Superior temporal gyrus (tissue), 1 donor: Measurements from ENCODE around the gene CARMIL3.

Source experiments
- DNase-seq: peaks from one replicate; pipeline ENCODE4 v3.0.0-alpha.2; 2016; ENCODE audit errors: extremely low spot score

CARMIL3 gene

DNA sequence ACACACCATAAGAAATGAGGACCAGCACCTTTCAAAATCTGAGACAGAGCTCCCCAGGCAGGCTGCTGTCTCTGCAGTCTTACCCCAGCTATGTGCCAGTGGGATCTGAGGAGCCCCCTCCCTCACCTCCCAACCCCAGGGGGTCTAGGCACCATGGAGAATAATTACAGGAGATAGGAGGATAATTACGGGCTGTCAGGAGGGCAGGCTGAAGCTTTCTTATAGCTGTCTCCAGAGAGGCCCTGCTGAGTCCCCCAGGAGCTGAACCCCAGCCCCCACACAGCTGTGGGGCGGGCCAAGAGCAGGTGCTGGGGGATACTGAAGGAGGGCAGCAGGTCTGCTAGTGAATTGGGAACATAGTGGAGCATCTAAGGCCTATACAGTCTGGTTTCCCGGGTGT is 26.3 kb downstream of the CARMIL3 start:
- DNase-seq = no peak

DNA sequence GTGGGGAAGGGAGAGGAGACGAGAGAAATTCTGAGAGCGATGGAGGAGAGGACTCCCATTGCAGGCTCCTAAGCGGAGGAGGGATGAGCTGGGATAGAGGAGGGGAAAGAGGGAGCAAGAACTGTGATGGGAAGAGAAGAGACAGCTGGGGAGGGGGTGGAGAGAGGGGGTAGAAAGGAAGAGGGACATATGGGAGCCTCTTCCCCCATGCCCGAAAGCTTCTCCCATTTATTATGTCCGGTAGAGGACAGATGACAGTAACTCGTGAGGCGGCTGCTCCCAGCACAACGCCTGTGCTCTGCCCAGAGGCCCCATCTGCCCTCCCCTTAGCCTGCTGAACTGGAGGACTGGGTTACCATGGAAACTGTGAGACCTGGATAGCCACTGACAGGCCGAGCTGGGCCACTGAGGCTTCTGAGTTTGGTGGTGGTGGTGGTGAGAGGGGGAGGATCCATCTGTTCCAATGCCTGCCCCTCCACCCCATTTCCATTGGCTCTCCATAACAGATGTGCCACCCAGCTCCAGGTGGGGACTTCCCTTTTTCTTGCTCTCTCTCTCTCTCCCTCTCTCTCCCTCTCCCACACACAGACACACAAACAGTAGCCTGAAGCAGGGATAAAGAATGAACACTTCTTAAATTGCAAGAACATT is 27.8 kb downstream of the CARMIL3 start:
- peak; percentile 48 for DNase-seq

DNA sequence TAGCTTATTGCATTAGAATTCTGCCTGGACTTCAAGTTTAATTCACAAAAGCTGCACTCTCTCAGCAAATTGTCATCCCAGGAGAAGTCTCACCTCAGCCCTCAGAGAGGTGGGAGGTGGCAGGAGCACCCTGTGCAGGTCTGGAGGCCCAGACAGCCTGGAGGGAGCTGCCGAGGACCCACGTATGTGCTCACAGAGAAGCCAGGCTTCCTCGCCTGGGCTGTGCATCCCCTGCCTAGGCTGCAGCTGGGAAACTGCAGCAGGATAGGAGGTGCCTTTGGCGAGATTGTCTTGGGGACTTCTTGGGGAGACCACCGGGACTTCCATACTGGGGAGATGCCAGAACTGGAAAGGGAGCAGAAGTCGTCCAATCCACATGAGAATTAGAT is 28.3 kb downstream of the CARMIL3 start:
- DNase-seq = no peak

DNA sequence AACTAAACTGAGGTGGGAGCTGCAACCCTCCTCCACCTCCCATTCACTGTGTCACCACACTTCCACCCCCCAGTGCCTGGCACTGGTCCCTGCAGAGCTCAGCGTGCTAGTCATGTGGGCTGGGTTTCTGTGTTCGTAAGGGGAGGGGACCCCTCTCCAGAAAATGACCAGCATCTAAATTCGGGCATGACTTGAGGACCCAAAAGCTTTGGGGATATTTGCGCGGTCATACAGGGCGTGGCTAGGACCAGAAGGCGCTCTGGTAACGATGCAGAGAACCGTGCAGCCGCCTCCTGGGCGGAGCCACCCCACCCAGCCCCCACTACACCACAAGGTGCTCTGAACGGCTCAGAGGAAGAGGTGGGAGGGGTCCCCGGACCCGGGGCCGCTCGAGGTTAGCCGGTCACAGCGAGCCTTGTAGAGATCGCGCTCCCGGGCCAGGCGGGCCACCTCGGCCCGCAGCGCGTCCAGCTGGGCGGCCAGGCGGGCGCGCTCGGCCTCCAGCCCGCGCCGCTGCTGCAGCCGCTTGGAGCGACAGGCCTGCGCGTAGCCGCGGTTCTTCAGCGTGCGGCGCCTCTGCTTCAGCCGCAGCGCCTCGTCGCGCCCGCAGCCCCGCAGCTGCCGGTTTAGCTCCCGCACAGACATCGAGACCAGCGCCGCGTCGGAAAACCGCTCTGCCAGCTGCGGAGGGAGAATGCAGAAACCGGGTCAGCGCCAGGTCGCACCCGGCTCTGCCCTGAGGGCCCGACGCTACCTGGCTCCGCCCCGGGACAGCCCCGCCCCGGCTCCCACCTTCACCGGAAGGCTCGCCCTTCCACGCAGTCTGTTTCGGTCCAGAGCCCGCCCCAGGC is 29.3 kb downstream of the CARMIL3 start:
- DNase-seq = peak; percentile 64

DNA sequence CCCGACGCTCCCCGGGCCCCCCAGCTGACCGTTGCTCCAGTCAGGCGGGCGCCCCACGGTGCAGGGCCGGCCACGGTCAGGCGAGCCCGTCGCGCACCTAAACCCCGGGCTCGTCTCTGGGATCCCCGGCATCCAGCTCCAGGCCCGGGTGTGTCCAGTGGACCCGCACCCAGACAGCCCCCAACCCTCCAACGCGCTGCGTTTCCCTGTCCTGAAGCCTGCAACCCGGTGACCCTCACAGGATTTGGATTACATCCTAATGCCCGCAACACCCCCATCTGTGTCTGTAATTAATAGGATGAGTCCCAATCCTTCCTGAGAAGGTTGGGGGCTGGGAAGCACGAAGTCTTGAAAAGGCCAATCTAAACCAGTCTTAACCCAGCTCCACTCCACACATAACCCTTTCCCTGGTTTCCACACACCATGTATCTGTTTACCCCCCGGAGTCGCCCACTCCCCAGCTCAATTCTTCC is 30.0 kb downstream of the CARMIL3 start:
- no peak for DNase-seq

DNA sequence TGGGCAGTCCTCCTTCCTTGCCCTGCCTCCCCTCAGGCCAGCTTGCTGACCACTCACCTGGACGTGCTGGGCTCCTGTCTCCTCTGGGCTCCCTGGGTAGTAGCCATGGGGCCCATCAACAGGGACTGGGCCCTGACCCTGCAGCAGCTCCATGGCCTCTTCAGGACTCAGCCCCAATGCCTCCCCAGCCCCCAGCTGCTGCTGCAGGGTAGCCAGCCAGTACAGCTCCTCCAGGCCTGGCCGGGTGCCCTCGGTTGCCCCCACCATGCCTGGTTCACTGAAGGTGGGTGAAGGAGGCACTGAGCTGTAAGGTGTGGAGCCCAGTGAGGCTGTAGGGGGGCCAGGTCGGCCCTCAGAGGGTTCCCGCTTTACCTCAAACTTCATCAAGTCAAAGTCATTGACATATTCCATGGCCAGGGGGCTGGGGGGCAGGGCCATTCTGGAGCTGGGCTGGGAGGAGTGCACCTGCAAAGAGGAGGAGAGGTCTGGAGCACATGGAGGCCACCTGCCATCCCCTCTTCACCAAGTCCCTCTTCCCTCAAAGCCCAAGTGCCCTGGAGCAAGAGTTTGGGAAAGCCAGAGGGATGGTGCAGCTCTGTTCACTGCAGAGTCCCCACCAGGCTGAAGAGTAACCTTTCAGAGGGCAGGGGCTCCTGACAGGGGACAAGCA is 30.7 kb downstream of the CARMIL3 start:
- no peak for DNase-seq

DNA sequence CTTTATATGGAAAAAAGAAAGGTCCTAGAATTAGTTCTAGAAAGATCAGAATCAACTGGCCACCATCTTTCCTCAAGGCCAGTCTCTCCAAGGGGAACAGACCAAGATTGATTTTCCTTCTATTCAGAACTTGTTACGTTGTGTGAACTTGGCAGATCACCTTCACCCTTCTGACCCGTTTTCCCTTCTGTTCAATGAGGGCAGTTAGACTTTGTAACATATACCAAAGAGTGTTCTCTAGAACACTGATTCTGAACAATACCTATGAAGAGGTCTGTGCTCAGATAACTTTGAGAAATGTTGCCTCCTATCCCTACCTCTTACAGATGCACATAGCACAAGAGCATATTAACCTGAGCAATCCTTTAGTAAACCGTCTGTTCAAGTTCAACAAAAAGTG is 31.7 kb downstream of the CARMIL3 start:
- no peak for DNase-seq

DNA sequence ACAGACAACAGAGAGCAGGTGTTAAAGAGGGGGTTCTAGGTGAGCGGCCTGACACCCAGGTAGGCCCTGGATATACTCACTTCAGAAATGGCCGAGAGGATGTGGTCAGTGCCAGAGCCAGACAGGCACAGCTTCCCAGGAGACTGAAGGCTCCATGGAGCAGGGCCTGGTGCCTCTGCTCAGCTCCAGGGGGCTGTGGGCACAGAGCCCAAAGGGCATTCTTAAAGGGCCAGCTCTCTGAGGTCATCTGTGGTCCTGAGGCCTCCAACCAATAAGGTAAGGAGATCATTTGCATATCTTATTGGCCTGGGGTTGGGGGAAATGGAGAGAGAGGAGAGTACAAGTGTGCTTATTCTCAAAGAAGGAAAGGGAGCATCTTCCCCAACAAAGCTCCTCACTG is 32.6 kb downstream of the CARMIL3 start:
- no peak for DNase-seq

DNA sequence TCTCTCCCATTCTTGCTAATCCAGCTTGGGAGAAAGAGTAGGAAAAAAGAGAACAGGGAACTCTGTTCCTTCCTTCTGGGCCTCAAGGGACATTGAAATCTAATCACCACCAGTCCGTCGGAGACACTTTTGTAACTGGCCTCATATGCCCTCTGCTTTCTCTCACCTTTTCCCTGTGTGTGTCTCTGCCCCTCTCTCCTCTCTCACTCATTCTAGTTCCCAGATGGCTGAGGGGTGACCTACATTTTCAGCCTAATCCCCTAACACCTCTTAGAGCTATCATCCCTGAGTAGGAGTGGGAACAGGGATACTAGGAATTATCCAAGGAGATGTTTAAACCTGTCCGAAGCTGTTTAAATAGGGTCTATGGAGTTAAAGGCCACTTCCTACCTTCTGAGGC is 33.4 kb downstream of the CARMIL3 start:
- no peak for DNase-seq

DNA sequence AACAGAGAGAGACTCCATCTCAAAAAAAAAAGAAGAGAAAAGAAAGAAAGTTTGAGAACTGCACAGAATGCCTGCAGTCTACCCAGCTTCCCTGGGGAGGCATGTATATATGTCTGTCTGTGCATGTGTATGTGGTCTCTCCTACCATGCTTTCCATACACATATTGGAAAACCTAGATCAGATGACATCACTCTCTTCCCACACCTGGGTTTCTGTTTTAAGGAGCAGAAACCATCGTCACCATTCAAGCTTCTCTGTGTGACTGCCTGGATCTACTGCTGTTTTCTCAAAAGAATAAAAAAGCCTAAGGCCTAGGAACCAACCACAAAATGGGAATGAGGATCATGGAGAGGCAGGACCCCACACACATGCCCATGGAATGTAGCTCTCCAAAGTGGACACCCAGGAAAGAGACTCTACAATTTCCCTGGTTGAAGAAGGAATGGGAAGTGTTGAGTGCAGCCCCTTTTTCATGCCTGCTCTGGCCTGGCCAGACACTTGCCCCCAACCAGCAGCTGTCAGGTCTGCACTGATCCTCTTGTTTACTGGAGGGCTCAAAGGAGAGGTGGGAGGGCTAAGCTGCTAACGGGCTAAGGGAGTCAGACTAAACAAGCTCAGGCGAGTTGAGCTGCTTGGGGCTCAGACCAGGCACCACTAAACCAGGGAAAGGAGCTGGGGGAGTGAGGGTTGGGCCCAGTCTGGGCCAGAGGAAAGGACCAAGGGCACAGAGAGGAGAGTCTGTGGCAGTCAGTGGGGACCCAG is 34.6 kb downstream of the CARMIL3 start:
- no peak for DNase-seq

DNA sequence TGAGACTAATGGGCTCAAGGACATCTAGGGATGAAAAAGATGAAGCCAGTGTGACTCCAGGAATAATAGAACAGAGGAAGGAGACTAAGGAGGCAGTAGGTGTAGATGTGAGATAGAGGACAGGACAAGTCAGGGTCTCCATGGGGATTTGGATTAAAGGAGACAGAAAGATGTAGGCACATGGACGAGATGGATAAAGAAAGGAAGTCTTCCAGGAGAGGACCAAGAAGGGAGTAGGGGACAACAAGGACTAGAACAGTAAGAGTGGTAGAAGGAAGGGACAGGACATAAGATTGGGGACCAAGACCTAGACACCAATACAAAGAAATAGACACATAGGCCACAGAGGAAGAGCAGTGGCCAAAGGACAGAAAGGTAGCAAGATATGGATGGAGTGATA is 35.2 kb downstream of the CARMIL3 start:
- DNase-seq = no peak

DNA sequence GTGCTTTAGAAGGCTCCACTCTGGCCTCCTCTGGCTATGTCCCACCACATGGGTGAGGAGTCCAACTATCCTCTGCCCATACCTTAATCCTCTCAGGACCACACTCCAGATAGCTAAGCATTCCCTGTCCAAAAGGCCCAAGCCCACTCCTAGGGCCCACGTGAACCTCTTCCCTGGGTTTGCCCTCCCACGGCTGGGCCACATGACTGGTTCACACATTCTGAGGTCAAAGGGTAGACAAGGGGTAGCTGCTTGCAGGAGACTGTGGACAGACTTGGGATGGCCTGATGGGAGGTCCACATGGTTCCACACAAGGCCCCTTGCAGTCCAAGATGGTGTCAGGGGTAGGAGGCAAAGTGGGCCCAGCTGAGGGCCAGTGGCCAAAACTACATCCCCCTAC is 36.3 kb downstream of the CARMIL3 start:
- DNase-seq = no peak

DNA sequence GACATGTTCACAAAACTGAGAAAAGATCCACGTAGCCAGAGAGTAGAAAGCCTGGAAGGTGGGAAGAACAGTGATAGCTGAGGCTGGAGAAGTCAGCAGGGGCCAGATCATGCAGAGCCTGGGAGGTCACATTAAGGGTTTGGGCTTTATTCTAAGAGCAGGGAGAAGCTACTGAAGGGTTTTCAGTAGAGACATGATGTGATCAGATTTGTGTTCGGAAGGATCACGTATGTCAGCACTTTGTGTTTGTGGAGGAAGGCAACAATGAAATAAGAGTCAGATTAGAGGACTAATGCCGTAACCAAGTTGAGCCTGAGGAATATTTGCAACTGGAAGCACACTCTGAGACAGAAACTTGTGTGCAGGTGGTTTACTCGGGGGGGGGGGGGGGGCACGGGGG is 38.1 kb downstream of the CARMIL3 start:
- no peak for DNase-seq

DNA sequence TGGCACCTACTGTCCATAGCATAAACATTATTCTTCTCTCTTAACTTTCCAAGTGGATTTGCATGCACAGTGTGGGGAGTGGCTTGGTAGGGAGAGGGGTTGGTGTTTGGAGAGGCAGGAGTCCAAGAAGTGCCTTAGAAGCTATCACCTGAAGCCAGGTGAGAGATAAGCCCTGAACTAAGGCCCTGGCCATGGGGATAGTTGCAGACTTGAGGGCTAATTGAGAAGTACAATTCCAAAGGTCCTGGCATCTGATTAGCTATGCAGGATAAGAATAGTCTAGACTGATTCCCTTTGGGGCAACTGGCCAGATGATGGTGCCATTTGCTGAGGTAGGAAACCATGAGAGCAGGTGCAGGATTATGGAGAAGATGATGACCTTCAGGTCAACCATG is 40.3 kb downstream of the CARMIL3 start:
- DNase-seq = no peak

DNA sequence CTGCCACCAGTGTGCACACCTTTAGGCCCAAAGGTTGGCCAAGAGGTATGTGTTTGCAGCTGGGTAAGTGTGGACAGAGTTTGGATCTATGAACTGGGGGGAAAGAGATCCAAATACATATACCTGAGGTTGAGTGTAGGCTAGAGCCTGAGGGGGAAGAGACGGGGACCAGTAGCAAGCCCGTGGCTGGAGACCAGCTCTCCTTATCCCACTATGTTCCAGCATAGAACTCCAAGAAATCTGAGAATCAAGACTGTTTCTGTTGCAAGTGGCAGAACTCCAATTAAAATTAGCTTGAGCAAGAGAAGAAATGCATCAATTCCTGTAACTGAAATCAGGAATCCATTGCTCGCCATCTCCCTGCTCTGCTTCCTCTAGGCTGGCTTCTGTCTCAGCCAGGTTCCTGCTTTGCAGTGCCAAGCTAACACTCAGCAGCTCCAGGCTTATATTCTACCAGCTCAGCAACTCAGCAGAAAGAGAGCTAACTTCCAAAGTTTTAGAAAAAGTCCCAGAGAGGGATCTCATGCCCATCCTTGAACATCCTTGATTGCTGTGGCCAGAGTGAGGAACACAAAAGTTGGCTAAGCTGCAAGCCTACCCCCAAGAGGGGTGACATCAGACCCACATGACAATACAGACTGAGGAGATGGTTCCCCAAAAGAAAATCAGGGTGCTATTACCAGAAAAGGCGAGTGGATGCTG is 40.8 kb downstream of the CARMIL3 start:
- DNase-seq = no peak

DNA sequence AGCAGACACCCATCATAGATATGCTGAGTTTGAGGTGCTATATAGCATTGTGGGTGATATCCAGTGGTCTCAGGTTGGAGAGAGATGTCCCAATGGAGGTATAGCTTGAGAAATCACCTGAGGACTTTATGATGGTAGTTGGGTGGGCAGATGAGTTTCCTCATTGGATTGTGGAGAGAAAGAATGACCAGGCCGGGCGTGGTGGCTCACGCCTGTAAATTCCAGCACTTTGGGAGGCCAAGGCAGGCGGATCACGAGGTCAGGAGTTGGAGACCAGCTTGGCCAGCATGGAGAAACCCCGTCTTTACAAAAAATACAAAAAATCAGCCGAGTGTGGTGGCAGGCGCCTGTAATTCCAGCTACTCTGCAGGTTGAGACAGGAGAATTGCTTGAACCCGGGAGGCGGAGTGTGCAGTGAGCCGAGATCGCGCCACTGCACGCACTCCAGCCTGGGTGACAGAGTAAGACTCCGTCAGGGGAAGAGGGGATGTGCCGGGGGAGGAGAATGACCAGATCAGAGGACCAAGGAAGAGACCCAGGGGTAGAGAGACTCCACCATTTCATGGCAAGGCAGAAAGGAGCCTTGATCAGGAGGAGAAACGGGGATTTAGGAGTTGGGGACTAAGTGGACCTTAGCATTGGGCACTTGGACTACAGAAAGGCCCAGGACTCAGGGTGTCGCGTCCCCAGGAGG is 41.5 kb downstream of the CARMIL3 start:
- no peak for DNase-seq

DNA sequence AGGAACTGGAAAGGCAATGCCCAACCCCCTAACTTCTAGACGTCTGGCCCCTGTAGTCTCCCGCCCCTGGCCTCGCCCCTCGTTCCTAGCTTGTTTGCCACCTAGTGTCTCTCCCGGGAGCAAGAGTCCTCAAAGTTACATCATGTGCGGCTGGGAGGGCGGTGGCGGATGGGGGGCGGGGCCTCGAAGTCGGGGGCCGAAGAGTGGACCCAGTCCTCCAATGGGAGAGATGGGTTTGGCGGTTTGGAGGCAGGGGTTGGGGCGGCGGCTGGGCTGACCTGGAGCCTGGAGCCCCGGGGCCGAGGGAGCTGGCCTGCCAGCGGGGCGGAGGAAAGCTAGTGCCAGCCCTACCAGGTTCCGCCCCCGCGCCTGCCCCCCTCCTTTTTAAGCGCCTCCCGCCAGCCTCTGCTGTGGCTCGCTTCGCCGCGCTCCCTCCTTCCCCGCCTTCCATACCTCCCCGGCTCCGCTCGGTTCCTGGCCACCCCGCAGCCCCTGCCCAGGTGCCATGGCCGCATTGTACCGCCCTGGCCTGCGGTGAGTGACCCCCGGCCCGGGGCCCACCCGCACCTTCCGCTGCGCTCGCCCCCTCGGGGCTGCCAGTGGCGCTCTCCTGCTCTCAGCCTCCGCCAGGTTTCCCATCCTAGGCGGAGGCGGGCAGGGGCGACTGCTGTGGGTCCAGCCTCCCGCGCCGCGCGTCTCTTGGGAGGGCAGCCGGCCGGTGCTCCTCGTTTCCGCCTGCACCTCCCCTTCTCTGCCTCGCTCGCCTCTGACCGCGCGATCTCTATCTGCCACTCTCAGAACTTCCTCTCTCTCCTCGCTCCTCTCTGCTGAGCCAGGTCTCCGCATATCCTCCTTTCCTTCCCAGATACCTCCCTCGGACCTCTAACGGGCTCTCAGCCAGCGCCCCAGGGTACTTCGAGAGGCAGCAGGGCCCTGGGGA is 42.4 kb downstream of the CARMIL3 start, which contains the start of gene PCK2:
Gene PCK2 (plus strand): TSS at position 411 of the 940 bp plus-strand sequence. CDS start 95 bp downstream, at position 506.
- no peak for DNase-seq

DNA sequence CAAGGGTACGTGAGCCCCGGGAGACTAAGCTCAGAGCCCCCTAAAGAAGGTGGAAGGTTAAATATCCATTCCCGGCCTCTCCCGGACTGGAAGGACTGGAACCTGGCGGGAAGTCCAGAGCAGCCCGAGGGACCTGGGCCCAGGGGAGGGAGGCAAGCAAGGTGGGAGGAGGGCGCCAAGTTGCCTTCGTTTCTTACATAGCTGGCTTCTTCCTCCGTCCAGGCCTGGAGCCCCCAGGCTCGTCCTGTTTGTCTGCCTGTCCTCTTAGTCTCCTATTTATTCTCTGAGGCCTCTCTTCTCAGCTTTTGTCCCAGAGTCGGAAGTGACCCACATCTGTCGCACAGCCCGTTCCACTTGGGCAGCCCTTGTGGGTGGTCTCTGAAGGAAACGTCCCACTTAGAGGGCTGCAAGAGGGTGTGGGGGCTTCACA is 43.0 kb downstream of the CARMIL3 start:
- DNase-seq = no peak

DNA sequence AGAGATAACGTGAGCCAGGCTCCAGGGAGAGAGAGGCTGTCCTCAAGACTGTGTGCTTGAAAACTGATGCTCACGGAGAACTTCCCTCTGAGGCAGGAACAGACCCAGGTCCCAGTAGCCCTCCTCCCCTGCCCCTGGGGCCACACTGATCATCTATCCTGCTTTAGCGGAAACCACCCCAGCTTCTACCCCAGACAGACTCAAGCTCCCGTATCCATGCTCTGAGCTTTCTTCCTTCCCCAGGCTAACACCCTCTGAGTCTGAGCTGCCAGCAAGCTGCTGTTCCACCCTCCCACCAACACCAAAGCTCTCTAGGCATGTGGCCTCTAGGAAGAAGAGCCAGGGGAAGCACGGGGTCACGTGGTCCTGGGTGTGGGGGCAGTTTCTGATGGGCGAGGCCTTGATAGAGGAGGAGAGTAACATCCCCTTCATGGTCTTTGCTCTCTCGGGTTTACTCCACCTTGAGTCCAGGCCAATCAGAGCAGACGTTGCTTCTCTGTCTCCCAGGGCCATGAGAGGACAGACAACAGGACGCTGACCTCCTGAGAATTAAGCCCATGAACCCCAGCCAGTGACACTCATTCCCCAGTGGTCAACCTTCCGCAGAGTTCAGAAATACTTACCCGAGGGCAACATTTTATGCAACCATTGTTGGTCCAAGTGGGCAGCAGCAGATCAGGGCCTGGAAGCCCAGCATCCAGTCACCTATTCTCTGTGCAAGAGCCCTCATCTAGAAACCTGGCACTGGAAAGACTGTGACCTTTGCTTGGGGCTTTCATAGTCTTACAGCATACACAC is 43.7 kb downstream of the CARMIL3 start:
- no peak for DNase-seq
